MV-4-11 (cell line): ENCODE measurements around the gene MAP3K20.

Experiments used
- DNase-seq: peaks from one replicate; lab custom pipeline; 2025; lab: John Stamatoyannopoulos, UW

MAP3K20 gene

GRCh38 chr2:173235947-173236803 lies 160.5 kb downstream of the MAP3K20 start:
- DNase-seq: no peak

GRCh38 chr2:173238385-173238784 lies 162.7 kb downstream of the MAP3K20 start:
- no peak for DNase-seq

GRCh38 chr2:173238831-173239230 lies 163.2 kb downstream of the MAP3K20 start:
- DNase-seq: no peak

GRCh38 chr2:173239644-173240043 lies 164.0 kb downstream of the MAP3K20 start:
- no peak for DNase-seq

GRCh38 chr2:173240083-173240482 lies 164.4 kb downstream of the MAP3K20 start:
- no peak for DNase-seq

- no peak for DNase-seq
Observed at GRCh38 chr2:173241643-173242042, 166.0 kb downstream of the MAP3K20 start.

GRCh38 chr2:173247156-173247555 lies 171.5 kb downstream of the MAP3K20 start:
- DNase-seq: no peak

- DNase-seq: no peak
Observed at GRCh38 chr2:173248381-173248780, 172.7 kb downstream of the MAP3K20 start.

- no peak for DNase-seq
Observed at GRCh38 chr2:173249661-173250641, 174.3 kb downstream of the MAP3K20 start.

GRCh38 chr2:173251225-173251624 lies 175.6 kb downstream of the MAP3K20 start:
- no peak for DNase-seq

- DNase-seq: no peak
Observed at GRCh38 chr2:173252581-173252980, 176.9 kb downstream of the MAP3K20 start.

GRCh38 chr2:173254659-173255058 lies 179.0 kb downstream of the MAP3K20 start:
- no peak for DNase-seq

GRCh38 chr2:173258701-173259100 lies 183.1 kb downstream of the MAP3K20 start:
- no peak for DNase-seq

GRCh38 chr2:173262356-173262755 lies 186.7 kb downstream of the MAP3K20 start:
- peak; percentile 52 for DNase-seq

- no peak for DNase-seq
Observed at GRCh38 chr2:173264151-173264550, 188.5 kb downstream of the MAP3K20 start.

- peak; percentile 98 for DNase-seq
Observed at GRCh38 chr2:173264603-173265366, 189.1 kb downstream of the MAP3K20 start.

- no peak for DNase-seq
Observed at GRCh38 chr2:173271135-173271534, 195.5 kb downstream of the MAP3K20 start.

GRCh38 chr2:173271825-173272224 lies 196.2 kb downstream of the MAP3K20 start:
- DNase-seq: no peak

- no peak for DNase-seq
Observed at GRCh38 chr2:173272849-173273248, 197.2 kb downstream of the MAP3K20 start.

GRCh38 chr2:173278794-173279526 lies 203.3 kb downstream of the MAP3K20 start:
- DNase-seq: peak; percentile 86

- no peak for DNase-seq
Observed at GRCh38 chr2:173279527-173279868, 203.9 kb downstream of the MAP3K20 start.
